ENCODE data around the gene CD209.
"Not testable (repeated sequence)": the region's sequence is repeated elsewhere in the genome, so short reads cannot be mapped to it uniquely, and the experiment has no call there.

Gene CD209, protein sequence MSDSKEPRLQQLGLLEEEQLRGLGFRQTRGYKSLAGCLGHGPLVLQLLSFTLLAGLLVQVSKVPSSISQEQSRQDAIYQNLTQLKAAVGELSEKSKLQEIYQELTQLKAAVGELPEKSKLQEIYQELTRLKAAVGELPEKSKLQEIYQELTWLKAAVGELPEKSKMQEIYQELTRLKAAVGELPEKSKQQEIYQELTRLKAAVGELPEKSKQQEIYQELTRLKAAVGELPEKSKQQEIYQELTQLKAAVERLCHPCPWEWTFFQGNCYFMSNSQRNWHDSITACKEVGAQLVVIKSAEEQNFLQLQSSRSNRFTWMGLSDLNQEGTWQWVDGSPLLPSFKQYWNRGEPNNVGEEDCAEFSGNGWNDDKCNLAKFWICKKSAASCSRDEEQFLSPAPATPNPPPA

DNA sequence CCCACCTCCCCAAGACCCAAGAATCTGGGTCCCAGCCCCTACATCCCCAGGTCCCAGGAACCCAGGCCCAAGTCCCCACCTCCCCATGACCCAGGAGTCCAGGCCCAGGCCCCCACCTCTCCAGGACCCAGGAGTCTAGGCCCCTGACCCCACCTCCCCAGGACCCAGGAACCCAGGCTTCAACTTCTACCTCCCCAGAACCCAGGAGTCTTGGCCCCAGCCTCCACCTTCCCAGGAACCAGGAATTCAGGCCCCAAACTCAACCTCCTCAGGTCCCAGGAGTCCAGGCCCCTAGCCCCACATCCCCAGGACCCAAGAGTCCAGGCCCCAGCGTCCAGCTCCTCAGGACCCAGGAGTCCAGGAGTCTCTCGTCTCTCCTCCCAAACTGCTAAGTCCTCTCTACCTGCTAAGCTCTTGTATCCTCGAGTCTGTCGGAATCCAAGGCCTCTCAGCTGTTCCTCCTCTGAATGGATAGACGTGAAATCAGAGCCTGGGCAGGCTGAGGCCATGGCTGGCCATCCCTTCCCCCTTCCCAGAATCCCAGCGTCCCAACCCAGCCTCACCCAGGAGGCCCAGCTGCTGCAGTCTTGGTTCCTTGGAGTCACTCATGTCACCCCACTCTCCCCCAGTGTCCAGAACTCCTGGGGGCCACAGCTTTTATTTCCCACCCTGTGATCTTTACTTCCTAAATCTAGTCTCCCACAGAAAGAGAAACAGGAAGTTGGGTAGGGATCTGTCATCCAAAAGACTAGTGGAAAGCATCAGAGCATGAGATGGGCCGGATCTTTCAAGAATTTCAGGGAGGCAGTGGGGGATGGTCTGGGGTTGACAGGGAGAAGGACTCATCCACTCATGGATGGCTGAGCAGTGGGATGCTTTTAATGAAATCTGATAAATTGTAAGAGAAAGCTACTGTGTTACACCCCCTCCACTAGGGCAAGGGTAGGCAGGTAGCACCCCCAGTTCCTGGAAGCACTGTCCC lies at the start of gene CD209:
TSS of gene CD209 (minus strand) at position 632 of the 982 bp plus-strand sequence. CDS start at position 609, 23 bp downstream.
- DNase-seq, result no peak

DNA sequence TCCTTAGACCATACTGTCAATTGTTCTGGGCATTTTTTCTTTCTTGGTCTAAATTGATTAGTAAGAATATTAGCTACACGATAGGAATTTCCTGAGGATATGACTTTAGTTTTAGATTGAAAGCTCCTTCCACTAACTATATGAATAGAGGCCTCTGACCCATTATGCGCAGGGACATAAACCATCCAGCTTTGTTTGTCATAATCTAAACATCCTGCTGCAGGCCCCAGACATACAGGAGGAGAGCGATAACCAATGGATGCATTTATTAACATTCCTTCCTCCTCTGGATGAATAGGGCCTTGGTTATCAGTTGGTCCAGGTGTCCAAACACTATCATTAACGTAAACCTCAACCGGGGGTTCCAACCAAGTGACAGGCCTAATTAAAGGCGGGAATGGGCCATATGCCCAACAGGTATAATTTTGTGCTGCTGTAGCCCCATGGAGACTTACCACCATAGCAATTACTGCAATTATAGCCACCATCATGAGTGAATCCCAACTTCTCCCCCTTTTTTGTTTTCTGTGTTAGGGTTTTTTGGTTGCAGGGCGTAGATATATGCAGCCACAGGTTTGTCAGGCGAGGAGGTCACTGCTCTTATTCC lies 48.3 kb upstream of the CD209 start:
- DNase-seq, result no peak

DNA sequence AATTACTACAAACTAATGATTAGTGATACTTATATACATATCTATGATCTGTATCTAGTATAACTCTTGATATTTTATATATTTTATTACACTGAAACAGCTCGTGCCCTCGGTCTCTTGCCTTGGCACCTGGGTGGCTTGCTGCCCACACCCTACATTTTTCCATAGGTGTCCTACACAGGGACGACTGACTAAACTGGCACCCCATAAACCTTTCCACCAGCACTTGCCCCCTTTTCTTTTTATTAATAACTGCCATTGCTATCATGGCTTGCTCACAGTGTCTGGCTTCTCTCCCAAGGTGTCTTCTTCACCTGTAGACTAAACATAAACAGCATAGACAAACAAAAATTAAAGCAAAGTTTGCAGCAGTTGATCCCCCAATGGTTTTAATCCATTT lies 46.2 kb upstream of the CD209 start:
- no peak for DNase-seq

DNA sequence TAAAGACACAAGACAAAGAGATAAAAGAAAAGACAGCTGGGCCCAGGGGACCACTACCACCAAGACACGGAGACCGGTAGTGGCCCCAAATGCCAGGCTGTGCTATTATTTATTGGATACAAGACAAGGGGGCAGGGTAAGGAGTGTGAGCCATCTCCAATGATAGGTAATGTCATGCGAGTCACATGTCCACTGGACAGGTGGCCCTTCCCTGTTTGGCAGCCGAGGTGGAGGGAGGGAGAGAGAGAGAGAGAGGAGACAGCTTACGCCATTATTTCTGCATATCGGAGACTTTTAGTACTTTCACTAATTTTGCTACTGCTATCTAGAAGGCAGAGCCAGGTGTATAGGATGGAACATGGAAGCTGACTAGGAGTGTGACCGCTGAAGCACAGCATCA lies 45.4 kb upstream of the CD209 start:
- DNase-seq, result not testable (repeated sequence)

DNA sequence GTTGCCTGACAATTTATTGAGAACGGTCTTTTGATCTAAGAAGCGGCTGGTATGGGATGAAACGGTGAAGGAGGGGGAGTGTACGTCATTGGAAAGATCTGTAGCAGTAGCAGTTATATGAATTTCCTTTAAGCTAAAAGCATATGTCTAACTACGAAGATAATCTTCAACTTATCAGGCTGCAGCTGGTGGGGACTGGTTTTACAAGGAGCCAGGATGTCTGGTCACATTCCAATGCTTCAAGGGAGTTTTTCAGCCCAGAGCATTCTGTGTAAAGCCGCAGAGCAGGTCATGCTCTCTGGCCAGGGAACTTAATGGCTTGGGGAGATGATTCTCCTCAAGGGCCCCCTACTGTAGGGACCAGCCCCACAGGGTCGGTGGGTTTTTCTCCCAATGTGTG lies 44.9 kb upstream of the CD209 start:
- DNase-seq, result no peak

DNA sequence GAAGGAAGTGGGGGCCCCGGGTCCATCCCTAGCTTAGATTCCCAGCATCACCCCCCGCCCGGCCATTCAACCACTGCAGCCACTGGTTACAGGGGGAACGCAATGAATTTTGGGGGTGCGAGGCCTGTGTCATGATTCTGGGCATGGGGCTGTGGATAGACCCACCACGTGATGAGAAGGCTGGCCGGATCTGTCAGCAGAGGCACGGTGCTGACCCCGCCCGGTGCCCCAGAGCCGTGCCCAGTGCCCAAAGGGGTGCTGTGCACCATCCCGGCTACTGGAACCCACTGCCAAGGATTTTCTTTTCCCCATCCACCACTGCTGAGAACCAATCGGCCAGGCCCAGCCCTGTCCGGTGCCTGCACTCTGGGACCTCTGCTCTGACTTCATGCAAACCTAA lies 43.1 kb upstream of the CD209 start:
- DNase-seq, result no peak

DNA sequence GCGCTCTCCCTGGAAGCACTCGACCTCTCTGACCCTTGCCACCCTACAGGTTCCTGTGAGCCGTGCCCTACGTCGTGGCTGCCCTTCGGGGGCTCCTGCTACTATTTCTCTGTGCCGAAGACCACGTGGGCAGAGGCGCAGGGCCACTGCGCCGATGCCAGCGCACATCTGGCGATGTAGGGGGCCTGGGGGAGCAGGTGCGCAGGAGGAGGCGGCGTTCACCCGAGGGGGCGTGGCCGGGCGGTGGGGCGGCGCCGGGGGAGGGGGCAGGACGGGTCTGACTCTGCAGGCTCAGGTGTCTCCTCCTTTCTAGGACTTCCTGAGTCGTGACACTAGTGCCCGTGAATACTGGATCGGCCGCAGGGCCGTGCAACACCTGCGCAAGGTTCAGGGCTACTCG lies 42.1 kb upstream of the CD209 start:
- peak; percentile 46 for DNase-seq

DNA sequence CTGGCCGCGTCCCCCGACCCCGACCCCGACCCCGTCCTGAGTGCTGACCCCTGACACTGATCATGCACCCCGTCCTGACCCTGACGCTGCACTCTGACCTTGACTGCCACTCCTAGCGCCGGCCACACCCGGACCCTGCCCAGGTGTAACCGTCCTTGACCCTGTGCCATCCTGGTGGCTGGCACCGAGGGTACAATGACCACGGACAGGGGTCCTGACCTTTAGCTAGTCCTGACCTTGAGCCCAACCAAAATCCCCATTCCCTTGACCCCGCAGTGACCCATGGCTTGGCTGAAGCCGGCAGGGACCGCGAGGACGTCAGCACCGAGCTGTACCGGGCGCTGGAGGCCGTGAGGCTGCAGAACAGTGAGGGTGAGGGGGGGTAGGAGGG lies 41.6 kb upstream of the CD209 start:
- DNase-seq, result no peak

DNA sequence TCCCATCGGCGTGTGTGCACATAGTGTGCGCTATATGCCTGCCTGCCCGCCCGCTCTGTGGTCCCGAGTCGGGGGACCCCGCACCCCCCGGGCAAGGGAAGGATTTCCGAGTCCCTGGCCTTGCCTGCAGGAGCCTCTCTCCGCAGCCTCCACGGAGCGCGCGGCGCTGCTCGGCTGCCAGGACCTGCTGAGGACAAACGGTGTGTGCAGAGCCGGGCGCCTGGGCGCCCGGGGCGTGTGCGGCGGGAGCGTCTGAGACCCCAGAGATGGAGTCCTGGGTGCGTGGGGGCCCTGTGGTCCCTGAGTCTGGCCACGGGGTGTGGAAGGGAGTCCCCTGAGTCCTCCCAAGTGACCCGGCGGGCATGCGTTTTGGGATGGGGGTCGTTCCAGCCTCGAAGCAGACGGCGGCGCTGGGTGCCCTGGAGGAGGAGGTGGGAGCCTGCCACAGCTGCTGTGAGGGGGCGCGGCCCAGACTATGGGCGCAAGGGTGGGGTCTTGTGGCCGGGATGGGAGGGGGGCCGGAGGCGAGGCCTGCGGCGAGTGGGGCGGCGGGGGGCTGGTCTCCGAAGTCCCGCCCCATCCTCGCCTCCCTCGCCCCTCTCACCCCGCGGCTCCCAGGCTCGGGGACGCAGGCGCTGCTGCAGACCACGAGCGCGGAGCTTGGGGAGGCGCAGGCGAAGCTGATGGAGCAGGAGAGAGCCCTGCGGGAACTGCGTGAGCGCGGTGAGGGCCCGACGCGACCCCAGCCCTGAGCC lies 41.0 kb upstream of the CD209 start:
- no peak for DNase-seq

DNA sequence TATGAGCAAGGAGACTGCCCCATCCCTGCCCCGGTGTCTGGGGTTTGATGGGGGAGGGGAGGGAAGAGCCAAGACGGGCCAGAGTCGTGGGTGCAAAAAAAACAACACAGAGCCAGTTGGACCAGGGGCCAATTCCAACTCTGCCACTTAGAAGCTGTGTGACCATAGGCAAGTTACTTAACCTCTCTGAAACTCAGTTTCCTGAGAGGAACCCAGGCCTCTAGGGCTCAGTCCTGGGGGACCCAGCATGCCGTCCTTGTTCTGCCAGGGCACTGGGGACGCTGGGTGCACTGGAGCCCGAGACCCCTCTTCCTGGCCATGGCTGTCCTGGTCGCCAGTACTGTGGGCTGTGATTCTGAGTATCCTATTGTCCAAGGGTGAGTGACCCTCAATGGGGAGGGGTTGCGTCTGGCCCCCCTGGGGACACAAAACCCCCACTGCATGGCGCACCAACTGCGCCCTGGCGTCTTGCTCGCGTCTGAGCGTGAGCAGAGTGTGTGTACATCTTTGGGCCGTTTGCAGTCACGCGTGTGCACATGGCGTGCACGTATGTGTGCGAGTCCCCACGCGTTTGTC lies 40.4 kb upstream of the CD209 start:
- no peak for DNase-seq

DNA sequence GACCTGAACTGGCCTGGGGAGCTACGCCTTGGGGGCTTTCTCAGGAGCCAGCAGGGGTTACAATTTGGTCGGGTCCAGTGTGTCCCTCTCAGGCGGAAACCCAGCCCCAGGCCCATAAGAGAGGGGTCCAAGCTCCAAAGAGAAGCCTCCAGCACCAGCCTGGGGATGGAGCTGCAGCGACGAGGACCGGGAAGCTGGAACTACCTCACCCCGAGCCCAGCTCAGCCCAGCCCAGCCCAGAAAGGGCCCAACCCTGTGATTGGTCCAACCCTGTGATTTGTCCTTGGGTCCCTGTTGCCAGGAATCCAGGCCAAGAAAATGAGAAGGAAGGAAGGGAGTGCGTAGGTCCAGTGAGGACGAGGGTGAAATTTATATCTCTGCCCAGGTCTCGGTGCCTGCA lies 39.8 kb upstream of the CD209 start:
- no peak for DNase-seq

DNA sequence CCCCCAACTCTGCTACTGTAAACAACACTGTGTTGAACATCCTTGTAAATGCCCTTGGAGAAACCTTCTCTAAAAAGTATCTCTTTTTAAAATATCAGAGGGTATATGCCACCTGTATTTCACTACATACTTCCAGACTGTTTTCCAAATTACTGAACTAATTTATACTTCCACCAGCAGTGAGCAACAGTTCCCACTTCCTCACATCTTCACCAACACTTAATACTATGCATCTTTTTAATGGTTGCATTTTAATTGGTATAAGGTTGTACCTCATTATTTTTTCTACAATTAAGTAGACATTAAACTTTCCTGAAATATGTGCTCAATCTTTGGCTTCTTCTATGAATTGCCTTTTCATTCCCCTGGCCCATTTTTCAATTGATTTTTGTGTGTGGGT lies 37.5 kb upstream of the CD209 start:
- DNase-seq, result no peak

DNA sequence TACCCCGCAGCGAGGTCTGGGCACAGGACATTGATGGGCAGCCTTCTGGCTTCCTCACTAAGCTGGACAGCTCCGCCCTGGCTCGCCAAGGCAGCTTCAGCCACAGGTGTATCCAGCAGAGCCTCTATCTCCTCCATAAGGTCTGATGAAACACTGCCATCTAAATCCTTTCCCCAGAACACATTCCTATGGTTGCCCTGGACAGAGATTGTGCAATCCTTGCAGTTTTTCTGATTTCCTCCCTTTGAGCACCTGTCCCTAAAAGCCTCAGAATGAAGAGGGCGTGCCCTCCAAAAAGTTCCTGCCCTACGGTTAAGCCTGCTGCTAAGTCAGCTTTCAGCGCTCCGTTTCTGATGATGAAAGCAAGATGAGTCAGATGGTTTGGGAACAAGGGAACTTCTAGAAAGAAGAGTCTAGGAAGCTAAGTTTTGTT lies 36.7 kb upstream of the CD209 start:
- DNase-seq, result no peak

DNA sequence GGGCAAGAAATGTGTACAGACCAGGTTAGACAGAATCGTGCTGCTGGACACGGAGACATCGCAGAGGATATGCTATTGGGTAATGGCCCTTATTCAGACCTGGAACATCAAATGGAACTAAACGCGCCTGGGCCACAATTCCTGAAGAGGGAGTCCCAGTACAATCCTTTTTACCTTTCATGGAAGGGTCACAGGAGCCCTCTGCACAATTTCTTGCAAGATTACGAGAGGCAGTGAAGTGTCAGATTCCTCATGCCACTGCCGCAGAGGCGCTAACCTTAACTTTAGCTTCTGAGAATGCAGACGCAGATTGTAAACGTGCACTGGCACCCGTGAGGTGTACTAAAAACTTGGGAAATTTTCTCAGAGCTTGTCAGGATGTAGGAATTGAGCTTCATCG lies 33.8 kb upstream of the CD209 start:
- no peak for DNase-seq

DNA sequence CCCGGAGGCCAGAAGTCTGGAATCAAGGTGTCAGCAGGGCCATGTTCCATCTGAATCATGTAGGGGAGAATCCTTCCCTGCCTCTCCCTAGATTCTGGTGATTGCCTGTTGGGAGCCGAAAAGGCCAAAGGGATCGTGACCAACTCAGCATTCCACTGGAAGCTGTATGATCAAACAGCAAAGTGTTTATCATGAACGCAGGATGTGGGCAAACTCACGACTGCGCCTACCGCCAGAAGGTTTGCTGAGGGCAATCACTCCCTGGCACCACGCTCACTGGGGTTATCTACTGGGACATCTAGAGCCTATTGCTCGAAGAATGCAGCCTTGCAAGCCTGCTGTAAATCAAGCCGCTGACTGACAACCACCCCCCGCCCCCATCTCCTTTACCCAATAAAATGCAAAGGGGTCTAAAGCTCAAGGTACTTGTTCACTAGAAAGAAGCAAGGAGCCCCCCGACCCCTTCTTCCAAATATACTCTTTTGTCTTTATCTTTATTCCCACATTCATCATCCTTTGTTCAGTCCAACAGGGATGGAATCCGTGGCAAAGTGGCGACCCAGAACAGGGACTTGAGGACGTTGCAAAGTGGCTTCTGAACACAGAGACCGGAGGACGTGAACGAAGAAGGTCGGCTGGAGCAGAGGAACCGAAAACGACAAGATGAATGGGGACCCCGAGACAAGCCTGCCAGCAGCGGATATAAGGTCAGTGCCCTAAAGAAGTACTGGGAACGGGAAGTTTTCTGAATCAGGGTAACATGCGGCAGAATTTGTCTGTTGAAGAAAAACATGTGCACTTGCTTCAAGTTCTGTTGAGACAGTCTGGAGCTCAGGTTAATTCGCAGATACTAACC lies 32.5 kb upstream of the CD209 start:
- no peak for DNase-seq

DNA sequence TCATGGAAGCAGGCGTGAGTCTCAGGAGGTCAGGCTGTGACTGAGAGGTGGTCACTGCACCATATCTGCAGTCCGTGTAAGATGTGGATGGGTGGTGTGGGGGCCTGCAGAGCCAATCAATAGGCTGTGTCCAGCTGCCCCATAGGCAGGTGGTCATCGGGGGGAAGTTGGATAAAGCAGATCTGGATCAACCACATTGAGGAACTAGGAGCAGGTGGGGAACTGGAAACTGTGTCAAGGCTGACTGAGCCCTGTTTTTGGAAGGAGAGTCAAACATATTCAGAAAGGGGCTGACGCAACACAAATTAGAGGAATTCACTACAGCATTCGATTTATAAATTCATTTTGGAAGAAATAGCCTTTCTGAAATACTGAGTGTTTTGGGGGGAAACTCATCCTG lies 30.7 kb upstream of the CD209 start:
- DNase-seq, result no peak

DNA sequence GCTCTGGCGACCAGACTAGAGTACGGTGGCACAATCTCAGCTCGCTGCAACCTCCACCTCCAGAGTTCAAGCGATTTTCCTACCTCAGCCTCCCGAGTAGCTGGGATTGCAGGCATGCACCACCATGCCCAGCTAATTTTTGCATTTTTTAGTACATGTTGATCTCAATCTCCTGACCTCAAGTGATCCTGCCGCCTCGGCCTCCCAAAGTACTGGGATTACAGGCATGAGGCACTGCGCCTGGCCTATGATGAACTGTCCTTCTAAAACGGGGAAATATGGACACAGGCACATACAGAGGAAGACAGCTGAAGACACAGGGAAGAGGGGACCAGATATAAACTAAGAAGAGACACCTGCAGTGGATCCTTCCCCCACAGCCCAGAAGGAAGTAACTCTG lies 28.4 kb upstream of the CD209 start:
- no peak for DNase-seq

DNA sequence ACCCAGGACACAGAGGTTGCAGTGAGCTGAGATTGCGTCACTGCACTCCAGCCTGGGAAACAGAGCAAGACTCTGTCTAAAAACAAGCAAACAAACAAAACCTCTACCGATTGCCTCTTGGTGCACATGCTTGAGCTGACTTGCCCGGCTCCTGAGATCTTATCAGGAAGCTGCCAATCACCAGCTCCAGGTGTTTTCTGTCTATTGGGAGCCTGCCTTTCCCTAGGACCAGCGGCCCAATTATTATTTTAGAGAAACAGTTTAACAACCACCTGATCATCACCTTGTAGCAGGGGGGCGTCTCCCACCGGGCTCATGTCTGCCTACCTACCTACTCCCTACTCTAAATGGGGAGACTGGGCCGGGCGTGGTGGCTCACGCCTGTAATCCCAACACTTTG lies 26.5 kb upstream of the CD209 start:
- DNase-seq, result no peak

DNA sequence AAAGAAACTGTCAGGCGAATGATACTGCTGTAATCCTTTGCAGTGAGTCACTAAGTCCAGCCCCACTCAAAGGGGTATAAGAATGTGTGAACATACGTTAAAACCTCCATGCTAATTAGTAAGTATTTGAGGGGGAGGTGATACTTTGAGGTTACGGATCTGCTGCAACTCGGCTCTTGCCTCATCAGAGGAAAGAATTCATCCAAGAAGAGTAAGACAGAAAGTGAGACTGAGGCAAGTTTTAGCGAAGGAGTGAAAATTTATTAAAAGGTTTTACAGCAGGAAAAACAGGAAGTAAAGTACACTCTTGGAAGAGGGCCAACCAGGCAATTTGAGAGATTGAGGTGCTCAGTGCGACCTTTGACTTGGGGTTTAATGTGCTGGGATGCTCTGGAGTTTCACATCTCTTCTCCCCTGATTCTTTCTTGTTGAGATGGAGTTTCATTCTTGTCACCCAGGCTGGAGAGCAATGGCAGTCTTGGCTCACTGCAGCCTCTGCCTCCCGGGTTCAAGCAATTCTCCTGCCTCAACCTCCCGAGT lies 25.5 kb upstream of the CD209 start:
- peak; percentile 40 for DNase-seq

DNA sequence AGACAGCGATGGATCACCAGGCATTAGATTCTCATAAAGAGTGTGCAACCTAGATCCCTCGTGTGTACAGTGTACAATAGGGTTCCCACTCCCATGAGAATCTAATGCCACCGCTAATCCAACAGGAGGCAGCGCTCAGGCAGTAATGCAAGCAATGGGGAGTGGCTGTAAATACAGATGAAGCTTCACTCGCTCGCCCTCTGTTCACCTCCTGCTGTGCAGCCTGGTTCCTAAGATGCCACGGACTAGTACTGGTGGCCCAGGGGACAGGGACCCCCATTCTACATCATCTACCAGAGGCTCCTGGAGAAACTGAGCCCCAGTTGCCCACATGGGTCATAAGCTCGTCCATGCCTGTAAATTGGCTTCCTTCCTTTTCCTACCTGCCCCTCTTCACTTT lies 23.7 kb upstream of the CD209 start:
- no peak for DNase-seq

DNA sequence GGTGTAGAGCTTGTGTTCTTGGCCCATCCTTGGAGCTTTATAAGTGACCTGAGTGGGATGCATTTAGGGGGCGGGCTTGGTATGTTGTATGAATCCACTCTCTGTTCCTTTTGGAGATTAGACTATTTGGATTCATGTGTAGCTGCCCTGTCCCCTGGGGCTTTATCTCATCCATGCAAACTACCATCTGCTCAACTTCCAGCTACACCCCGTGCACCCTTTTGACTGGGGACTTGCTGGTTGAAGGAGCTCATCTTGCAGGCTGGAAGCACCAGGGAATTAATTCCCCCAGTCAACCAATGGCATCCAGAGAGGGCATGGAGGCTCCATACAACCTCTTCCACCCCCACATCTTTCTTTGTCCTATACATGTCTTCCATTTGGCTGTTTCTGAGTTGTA lies 21.8 kb upstream of the CD209 start:
- no peak for DNase-seq

Data from CD4-positive, alpha-beta T cell treated with Interleukin-21 for 1 hour (primary cell).